ENCODE results near the gene PTPRR. TPM values are rescaled to one million over a fixed set of nuclear protein-coding genes. Genes with fewer than 3 reads are reported as not detected.

PTPRR gene
- total and polyA plus RNA-seq, 10 of the 15 experiments (the other 5 are each of a cell fraction or from before 2014, with no cell fraction given) = 0.14 to 3.1 (median 0.42) TPM

DNA sequence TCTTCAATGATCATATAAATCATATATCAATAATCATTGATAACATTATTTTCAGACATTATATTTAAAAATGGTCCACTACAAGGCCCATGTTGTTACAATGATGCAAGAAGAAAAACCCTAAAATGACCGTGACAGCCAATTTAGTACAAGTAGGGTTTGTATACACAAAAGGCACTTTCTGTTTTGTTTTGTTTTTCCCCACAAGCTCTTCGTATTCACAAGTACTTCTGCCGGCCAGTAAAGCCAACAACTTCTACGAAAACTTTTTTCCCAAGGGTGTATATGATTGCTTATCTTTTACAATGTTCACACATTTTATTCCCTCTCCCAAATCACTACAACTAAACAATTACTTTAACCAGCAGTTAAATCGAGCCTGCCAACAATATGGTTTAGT is 292.9 kb downstream of the PTPRR start:
- ChIA-PET POLR2A (no interaction called here), CTCF (no interaction called here), RAD21 (ENCODE audit: unreplicated experiment) (no interaction called here), SMC1A (ENCODE audit: uncharacterized antibody, unreplicated experiment) (no interaction called here)
- Histone ChIP-seq H3K4me1 (ENCODE audit: control insufficient read depth, insufficient read depth, low read length) (no peaks in the 10 kb centered on the region), H3K9me3 (replicated peaks; ENCODE audit: control insufficient read depth, insufficient read depth, low read length) (no peaks in the 10 kb centered on the region), H3K4me3 (no peak overlapping the region), H4K20me1 (ENCODE audit: control insufficient read depth, insufficient read depth) (no peaks in the 10 kb centered on the region), H3K36me3 (ENCODE audit: control insufficient read depth in 2 of 2, insufficient read depth in 2 of 2, low read length in 1 of 2) (no peaks in the 10 kb centered on the region), H3K27ac (ENCODE audit: control insufficient read depth, insufficient read depth) (no peak overlapping the region), H3K79me2 (ENCODE audit: control insufficient read depth, insufficient read depth, low read length) (no peaks in the 10 kb centered on the region), H2AFZ (ENCODE audit: control insufficient read depth, low read depth, low read length) (no peak overlapping the region), H3K27me3 (replicated peaks in 1 of 2; ENCODE audit: control insufficient read depth in 2 of 2, insufficient read depth in 2 of 2, low read length in 1 of 2) (no peaks in the 10 kb centered on the region), H3K4me2 (ENCODE audit: control insufficient read depth, insufficient read depth) (no peak overlapping the region), H3K9ac (ENCODE audit: control insufficient read depth, insufficient read depth, low read length) (no peak overlapping the region)
- WGBS (ENCODE audit: insufficient coverage, insufficient replicate concordance, low lambda C conversion rate, missing lambda C conversion rate) = 45% methylated on average over 5 of the region's 5 CpGs
- no peak for TF ChIP-seq ZNF384 (IDR thresholded peaks at IDR 0.05; ENCODE audit: borderline replicate concordance, low read depth, low read length)
- TF ChIP-seq ZNF274 (IDR thresholded peaks at IDR 0.05; ENCODE audit: insufficient read depth, insufficient read length) = no peak
- no peak for TF ChIP-seq ASH2L (IDR thresholded peaks at IDR 0.05; ENCODE audit: borderline replicate concordance, low read depth)
- no peak for TF ChIP-seq POLR2AphosphoS2 (IDR thresholded peaks at IDR 0.05; ENCODE audit: low read depth, low read length)
- TF ChIP-seq GABPA (IDR thresholded peaks at IDR 0.05; ENCODE audit: low read depth) = no peak
- TF ChIP-seq SIX5 (IDR thresholded peaks at IDR 0.05; ENCODE audit: low read depth, low read length, severe bottlenecking) = no peak
- TF ChIP-seq TCF3 (IDR thresholded peaks at IDR 0.05; ENCODE audit: borderline replicate concordance, insufficient read depth, low read depth, low read length) = no peak
- TF ChIP-seq NR2C1 (IDR thresholded peaks at IDR 0.05) = no peak
- no peak for TF ChIP-seq ZNF24 (IDR thresholded peaks at IDR 0.05)
- TF ChIP-seq SMARCA5 (IDR thresholded peaks at IDR 0.05) = no peak
- no peak for TF ChIP-seq TCF7 (IDR thresholded peaks at IDR 0.05; ENCODE audit: borderline replicate concordance)
- no peak for TF ChIP-seq MTA2 (IDR thresholded peaks at IDR 0.05; ENCODE audit: low read depth)
- TF ChIP-seq IRF4 (IDR thresholded peaks at IDR 0.05; ENCODE audit: low read depth, low read length) = no peak
- no peak for ATAC-seq
- intact Hi-C loops (cut with micrococcal nuclease; ENCODE audit: unreplicated experiment) (no loop called here), in situ Hi-C loops (cut with MboI) (no loop called here)
- BruUV-seq (replicated peaks) = no TSS peak
- DNase-seq (ENCODE audit: low read depth, low spot score) = no peak
- no peak for FAIRE-seq
